ENCODE measurements around the gene ANXA4.

DNA sequence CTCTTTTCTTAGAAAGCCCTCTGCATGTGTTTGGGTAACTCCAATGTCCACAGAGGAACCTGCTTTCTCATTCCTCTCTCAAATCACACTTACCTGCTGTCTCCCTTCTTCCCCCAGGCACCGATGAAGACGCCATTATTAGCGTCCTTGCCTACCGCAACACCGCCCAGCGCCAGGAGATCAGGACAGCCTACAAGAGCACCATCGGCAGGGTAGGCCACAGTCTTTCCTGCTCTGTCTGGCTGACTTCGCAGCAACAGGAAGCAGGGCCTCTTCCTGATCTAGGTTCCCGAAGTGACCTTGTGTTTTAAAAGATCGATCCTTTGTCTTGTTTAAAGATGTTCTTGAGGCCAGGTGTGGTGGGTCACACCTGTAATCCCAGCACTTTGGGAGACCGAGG, 62.5 kb downstream of the ANXA4 start:
- TF ChIP-seq, protein P1, sequence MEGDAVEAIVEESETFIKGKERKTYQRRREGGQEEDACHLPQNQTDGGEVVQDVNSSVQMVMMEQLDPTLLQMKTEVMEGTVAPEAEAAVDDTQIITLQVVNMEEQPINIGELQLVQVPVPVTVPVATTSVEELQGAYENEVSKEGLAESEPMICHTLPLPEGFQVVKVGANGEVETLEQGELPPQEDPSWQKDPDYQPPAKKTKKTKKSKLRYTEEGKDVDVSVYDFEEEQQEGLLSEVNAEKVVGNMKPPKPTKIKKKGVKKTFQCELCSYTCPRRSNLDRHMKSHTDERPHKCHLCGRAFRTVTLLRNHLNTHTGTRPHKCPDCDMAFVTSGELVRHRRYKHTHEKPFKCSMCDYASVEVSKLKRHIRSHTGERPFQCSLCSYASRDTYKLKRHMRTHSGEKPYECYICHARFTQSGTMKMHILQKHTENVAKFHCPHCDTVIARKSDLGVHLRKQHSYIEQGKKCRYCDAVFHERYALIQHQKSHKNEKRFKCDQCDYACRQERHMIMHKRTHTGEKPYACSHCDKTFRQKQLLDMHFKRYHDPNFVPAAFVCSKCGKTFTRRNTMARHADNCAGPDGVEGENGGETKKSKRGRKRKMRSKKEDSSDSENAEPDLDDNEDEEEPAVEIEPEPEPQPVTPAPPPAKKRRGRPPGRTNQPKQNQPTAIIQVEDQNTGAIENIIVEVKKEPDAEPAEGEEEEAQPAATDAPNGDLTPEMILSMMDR (IDR thresholded peaks at IDR 0.05): no peak
- TF ChIP-seq POLR2AphosphoS5 (IDR thresholded peaks at IDR 0.05; ENCODE audit: insufficient read depth in 1 of 2, low read depth in 1 of 2): no peak
- TF ChIP-seq POLR2A (IDR thresholded peaks at IDR 0.05): no peak

Measured in vagina (tissue), 2 donors.